Cardiac fibroblast (primary cell): ENCODE results near the gene CDT1.
"Not testable (repeated sequence)": the region's sequence is repeated elsewhere in the genome, so short reads cannot be mapped to it uniquely, and the experiment has no call there.

ENCODE experiments used
- DNase-seq, 2 donors: peaks; one replicate each; pipeline versions ENCODE4 v3.0.0 to v3.0.0-alpha.2; 2010; ENCODE audit warnings: low read depth in 2 of 2
- H3K4me3 ChIP-seq, 2 donors: replicated peaks in 1 of 2; 1 replicate in 1 of 2; 2 replicates in 1 of 2; pipeline ENCODE4 v1.5.1; 2011; ENCODE audit warnings: low read depth in 2 of 2, low read length in 2 of 2, mild to moderate bottlenecking in 2 of 2, moderate library complexity in 1 of 2
- CTCF ChIP-seq: IDR thresholded peaks from one replicate; pipeline ENCODE4 v1.5.1; 2011; ENCODE audit warnings: low read depth, mild to moderate bottlenecking, low read length, inconsistent platforms

Gene CDT1

DNA sequence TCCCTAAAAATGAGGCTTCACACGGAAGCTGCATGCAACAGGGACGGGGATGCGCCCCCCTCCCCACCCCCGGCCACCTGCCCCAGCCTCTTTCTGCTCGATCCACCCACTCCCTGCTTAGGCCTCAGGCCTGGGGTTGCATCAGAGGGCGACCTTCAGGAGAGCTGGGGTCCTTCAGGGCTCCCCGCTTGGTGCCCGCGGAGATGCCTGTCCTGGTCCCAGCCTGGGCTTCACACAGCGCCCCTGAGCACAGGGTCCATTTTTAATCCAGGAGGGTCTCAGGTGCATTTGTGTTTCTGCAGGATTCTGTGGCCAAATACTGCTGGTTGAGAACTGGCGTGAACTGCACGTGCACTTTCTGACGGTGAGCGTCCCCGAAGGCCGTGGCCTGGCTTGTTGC, 15.5 kb downstream of the CDT1 start:
- DNase-seq, result no peak
- TF ChIP-seq CTCF, result no peak
- no peak overlapping the region for H3K4me3 ChIP-seq

DNA sequence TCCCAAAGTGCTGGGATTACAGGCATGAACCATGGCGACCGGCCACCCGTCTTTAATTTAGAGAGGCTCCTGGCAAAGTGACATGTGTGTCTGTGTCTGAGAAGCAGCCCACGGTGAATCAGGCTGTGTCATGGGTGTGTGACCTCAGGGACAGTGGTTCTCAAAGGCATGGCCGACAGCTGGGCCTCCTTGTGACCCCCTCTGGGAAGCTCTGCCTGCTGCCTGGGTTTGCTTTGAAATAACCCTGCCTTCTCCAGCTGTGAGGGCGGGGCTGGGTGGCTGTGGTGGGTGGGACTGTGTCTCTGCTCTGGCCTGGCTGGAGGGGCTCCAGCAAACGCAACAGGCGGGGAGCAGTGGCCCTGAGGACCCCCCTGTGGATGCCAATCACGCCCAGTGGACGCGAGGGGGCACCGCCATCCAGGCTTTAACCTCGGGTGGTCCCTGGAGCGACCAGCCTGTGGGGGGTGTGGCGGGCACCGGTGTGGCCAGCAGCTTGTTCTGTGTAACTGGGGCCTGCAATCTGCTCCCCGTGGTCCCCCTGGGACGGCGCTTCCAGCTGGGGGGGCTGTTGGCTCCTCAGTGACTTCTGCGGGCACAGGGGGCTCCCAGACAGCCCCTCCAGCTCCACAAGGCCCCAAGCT, 16.9 kb downstream of the CDT1 start:
- no peak overlapping the region for H3K4me3 ChIP-seq
- TF ChIP-seq CTCF, result no peak
- DNase-seq, result no peak

DNA sequence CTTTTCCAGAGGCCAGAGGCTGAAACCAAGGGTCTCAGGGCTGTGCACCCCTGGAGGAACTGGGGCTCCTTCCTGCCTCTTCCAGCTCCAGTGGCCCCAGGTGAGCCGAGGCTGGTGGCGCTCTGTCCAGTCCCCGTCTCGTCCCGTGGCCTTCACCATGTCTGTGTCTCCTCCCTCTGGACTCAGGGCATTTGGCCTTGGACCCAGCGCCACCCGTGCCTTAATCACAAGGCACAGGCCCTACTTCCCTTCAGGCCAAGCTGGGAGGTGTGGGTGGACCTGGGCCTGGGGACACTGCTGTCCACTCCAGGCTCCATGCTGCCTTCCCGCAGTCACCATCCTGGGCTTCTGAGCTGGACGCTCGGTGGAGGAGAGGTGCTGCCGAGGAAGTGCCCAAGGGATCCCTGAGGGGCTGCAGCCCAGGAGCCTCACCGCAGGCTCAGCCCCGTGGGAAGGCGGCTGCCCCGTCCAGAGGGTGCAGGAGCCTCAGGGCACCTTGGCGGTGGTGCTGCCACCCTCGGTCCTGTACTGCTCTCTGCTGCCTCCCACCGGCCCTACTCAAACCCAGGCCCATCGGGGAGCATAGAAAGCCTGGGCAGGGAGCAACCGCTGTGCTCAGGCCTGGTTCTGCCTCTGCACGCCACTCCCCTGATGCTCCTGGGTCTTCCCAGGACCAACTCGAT, 17.7 kb downstream of the CDT1 start:
- H3K4me3 ChIP-seq, result no peak overlapping the region
- no peak for DNase-seq
- TF ChIP-seq CTCF, result no peak

GRCh38 chr16:88822281-88823040, 18.9 kb downstream of the CDT1 start:
- TF ChIP-seq CTCF, result no peak
- no peak overlapping the region for H3K4me3 ChIP-seq
- no peak for DNase-seq

- not testable (repeated sequence) for H3K4me3 ChIP-seq, DNase-seq
Observed at GRCh38 chr16:88823646-88824045, 20.1 kb downstream of the CDT1 start.

DNA sequence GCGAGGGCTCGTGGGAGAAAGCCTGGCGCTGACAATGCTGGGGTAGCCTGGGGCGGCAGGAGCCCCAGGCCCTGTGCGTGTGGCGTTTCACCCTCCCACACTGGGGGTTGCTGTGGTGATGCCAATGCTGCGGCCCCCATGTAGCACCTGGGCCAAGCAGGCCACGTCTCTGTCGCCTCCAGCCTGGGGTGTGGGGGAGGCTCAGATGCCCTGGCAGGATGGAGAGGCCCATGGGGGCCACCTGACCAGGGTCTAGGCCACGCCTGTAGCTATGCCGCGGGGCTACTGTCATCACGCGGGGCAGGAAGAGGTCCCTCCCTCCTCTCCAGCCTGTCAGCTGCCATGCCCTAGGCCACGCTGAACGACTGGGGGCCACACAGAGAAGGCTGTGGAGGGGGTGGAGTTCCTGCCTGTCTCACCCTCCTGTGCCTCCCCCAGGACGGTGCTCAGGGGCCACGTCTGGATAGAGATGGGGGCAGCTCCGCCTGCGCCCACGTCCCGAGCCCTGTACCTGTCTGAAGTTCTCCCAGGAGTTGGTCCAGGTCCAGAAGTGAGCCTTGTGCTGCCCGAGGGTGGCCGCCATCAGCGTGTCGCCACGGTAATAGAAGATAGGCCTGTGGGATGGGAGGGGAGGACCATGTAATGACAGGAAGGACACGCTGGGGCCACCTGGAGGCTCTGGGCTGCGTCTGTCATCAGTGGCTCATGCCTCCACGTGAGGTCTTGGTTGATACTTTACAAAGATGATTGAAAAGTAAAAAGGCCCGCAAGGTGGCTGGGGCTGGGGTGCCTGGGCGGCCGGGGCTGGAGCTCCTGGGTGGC, 20.9 kb downstream of the CDT1 start:
- TF ChIP-seq CTCF, result no peak
- H3K4me3 ChIP-seq, result no peak overlapping the region
- DNase-seq, result no peak

GRCh38 chr16:88825146-88825545, 21.6 kb downstream of the CDT1 start:
- no peak for DNase-seq
- no peak for TF ChIP-seq CTCF

More at GRCh38 chr16:88825146-88825545, 21.6 kb downstream of the CDT1 start:
- no peak overlapping the region for H3K4me3 ChIP-seq
